Fibroblast of lung (primary cell): Measurements from ENCODE around the gene PDIA5.

Source experiments
- EZH2 ChIP-seq: IDR thresholded peaks from 2 replicates; pipeline ENCODE4 v1.5.1; 2012; ENCODE audit warnings: low read length, control low read depth, mild to moderate bottlenecking; ENCODE audit errors: missing control alignments
- TF ChIP-seq, protein P1 (sequence below), 2 donors: IDR thresholded peaks in 1 of 2; conservative IDR thresholded peaks in 1 of 2; 1 replicate in 1 of 2; 2 replicates in 1 of 2; pipeline ENCODE4 v1.5.1; 2011 to 2012; ENCODE audit warnings: low read length in 2 of 2, control low read depth in 1 of 2, inconsistent platforms in 1 of 2, low read depth in 1 of 2, mild to moderate bottlenecking in 1 of 2

DNA sequence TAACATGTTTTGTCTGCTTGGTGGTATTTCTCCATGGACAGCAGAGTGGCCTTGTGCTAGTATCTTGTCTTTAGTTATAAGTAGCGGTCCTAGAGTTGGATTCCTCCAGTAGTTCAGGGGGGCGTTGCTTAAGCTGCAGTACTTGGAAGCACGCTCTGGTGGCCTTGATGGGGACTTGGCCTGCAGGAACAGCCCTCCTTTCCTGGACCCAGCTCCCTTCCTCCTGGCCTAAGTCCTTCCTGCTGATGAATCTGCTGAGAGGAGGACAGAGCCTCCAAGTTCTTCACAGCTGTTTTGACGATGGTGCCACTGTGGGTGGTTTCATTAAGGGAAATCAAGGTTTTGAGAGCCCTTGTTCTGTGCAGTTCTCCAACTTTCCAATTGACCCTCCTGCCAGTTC lies 96.3 kb downstream of the PDIA5 start:
- TF ChIP-seq, protein P1, sequence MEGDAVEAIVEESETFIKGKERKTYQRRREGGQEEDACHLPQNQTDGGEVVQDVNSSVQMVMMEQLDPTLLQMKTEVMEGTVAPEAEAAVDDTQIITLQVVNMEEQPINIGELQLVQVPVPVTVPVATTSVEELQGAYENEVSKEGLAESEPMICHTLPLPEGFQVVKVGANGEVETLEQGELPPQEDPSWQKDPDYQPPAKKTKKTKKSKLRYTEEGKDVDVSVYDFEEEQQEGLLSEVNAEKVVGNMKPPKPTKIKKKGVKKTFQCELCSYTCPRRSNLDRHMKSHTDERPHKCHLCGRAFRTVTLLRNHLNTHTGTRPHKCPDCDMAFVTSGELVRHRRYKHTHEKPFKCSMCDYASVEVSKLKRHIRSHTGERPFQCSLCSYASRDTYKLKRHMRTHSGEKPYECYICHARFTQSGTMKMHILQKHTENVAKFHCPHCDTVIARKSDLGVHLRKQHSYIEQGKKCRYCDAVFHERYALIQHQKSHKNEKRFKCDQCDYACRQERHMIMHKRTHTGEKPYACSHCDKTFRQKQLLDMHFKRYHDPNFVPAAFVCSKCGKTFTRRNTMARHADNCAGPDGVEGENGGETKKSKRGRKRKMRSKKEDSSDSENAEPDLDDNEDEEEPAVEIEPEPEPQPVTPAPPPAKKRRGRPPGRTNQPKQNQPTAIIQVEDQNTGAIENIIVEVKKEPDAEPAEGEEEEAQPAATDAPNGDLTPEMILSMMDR (conservative IDR thresholded peaks at IDR 0.05 in 1 of 2, IDR thresholded peaks at IDR 0.05 in 1 of 2; ENCODE audit: low read depth in 1 of 2, low read length in 2 of 2) = no peak
- TF ChIP-seq EZH2 = no peak
